ENCODE results near the gene APOB. TPM values are rescaled to one million over a fixed set of nuclear protein-coding genes. Genes with fewer than 3 reads are reported as not detected.

Gene APOB
- total and polyA plus RNA-seq, 2 of the 13 experiments (the other 11 are each of a cell fraction or from before 2014, with no cell fraction given): 1,569 to 2,515 TPM

- TF ChIP-seq LRRFIP1 (CRISPR knock-in tag; conservative IDR thresholded peaks at IDR 0.05) (no peak), CEBPZ (IDR thresholded peaks at IDR 0.05; ENCODE audit: low read length) (no peak), SP140L (CRISPR knock-in tag; IDR thresholded peaks at IDR 0.05; ENCODE audit: borderline replicate concordance) (no peak; the same call in 1 of the 2 replicates), ZNF598 (CRISPR knock-in tag; IDR thresholded peaks at IDR 0.05; ENCODE audit: borderline replicate concordance) (no peak; the same call in 1 of the 2 replicates), MTERF4 (CRISPR knock-in tag; IDR thresholded peaks at IDR 0.05) (no peak), ZBTB20 (CRISPR knock-in tag; IDR thresholded peaks at IDR 0.05; ENCODE audit: borderline replicate concordance, low read depth) (peak; percentile 71; the same call in 1 of the 2 replicates), RCOR2 (CRISPR knock-in tag; IDR thresholded peaks at IDR 0.05) (no peak), RELA (CRISPR knock-in tag; IDR thresholded peaks at IDR 0.05) (no peak), ZNF589 (CRISPR knock-in tag; conservative IDR thresholded peaks at IDR 0.05) (peak; percentile 75; the same call in 1 of the 2 replicates), ZFAT (CRISPR knock-in tag; conservative IDR thresholded peaks at IDR 0.05) (0 out of 2 replicates have a peak, but pooled peaks have one; percentile 39), DDIT3 (CRISPR knock-in tag; IDR thresholded peaks at IDR 0.05) (no peak), ZBTB8A (CRISPR knock-in tag; IDR thresholded peaks at IDR 0.05; ENCODE audit: borderline replicate concordance, low read depth) (no peak), ZNF382 (CRISPR knock-in tag; IDR thresholded peaks at IDR 0.05; ENCODE audit: borderline replicate concordance) (no peak), ZNF576 (CRISPR knock-in tag; IDR thresholded peaks at IDR 0.05) (no peak), ZNF704 (CRISPR knock-in tag; IDR thresholded peaks at IDR 0.05; ENCODE audit: borderline replicate concordance) (peak; percentile 93; the same call in 1 of the 2 replicates), ZNF766 (CRISPR knock-in tag; IDR thresholded peaks at IDR 0.05; ENCODE audit: borderline replicate concordance) (peak; percentile 84), SOX13 (IDR thresholded peaks at IDR 0.05) (peak; percentile 47; the same call in 1 of the 2 replicates), SOX13 (CRISPR knock-in tag; conservative IDR thresholded peaks at IDR 0.05 in 1 of 2, IDR thresholded peaks at IDR 0.05 in 1 of 2) (peak in 1 of 2 experiments; percentile 80; a peak in 2 of 4 replicates)
These were observed 1.7 kb downstream of the APOB start (continued) for GRCh38 chr2:21041943-21042707.

Measured in HepG2 (cell line).